K562 (cell line): ENCODE measurements around the gene USP6. TPM values are rescaled to one million over a fixed set of nuclear protein-coding genes. Genes with fewer than 3 reads are reported as not detected.
A peak's percentile ranks its signal among the peaks of the same experiment; 100 is the strongest.

ENCODE experiments used
- ATF6 ChIP-seq: sonication (generic); formaldehyde crosslinking; IDR thresholded peaks from 2 replicates; pipeline ENCODE4 v1.4.0; 2020; ENCODE audit warnings: mild to moderate bottlenecking, missing genetic modification reagents
- CXXC5 ChIP-seq: fragments of 250-450 bp; sonication (Bioruptor Pico); IDR thresholded peaks from 2 replicates; pipeline ENCODE4 v1.8.0; 2022; ENCODE audit warnings: inconsistent platforms, mild to moderate bottlenecking, moderate library complexity
- DACH1 ChIP-seq: fragments of 450-650 bp; IDR thresholded peaks from 2 replicates; pipeline ENCODE4 v1.6.1; 2018; ENCODE audit not compliant: partially characterized antibody
- E2F6 ChIP-seq, 2 experiments: IDR thresholded peaks; 2 replicates each; pipeline ENCODE4 v1.6.1; 2011; ENCODE audit warnings: borderline replicate concordance in 1 of 2, control low read depth in 1 of 2, low read depth in 1 of 2, low read length in 1 of 2, mild to moderate bottlenecking in 1 of 2, mixed read lengths in 1 of 2, moderate library complexity in 1 of 2; ENCODE audit not compliant: insufficient read depth in 1 of 2, insufficient read length in 1 of 2, poor library complexity in 1 of 2, severe bottlenecking in 1 of 2; ENCODE audit errors: extremely low read depth in 1 of 2
- GMEB1 ChIP-seq: fragments of 250-450 bp; sonication (Bioruptor Pico); IDR thresholded peaks from 2 replicates; pipeline ENCODE4 v1.4.0; 2020; ENCODE audit warnings: mild to moderate bottlenecking
- HMGN3 ChIP-seq: IDR thresholded peaks from 2 replicates; pipeline ENCODE4 v1.6.1; 2011; ENCODE audit warnings: borderline replicate concordance, low read depth, mild to moderate bottlenecking, mixed read lengths, low read length; ENCODE audit not compliant: insufficient read length; ENCODE audit errors: extremely low read depth
- KAT7 ChIP-seq: sonication (generic); formaldehyde crosslinking; IDR thresholded peaks from 2 replicates; pipeline ENCODE4 v1.8.0; 2022; ENCODE audit warnings: missing genetic modification reagents, mild to moderate bottlenecking, borderline replicate concordance
- NR2C1 ChIP-seq, 2 experiments: fragments of 450-650 bp; IDR thresholded peaks; 2 replicates each; pipeline ENCODE4 v1.6.1; 2017; ENCODE audit warnings: mild to moderate bottlenecking in 2 of 2, antibody characterized with exemption in 1 of 2, inconsistent platforms in 1 of 2, missing compliant biosample characterization in 1 of 2, missing genetic modification characterization in 1 of 2
- POLR2A ChIP-seq: fragments of 450-650 bp; conservative IDR thresholded peaks from 2 replicates; pipeline ENCODE4 v1.6.1; 2016
- POLR2AphosphoS5 ChIP-seq: IDR thresholded peaks from 2 replicates; pipeline ENCODE4 v1.6.1; 2011; ENCODE audit warnings: mild to moderate bottlenecking, low read depth, low read length, moderate library complexity; ENCODE audit not compliant: control insufficient read depth, insufficient read depth
- RB1 ChIP-seq: fragments of 450-650 bp; IDR thresholded peaks from 2 replicates; pipeline ENCODE4 v1.6.1; 2017; ENCODE audit warnings: low read depth, mild to moderate bottlenecking
- RFX5 ChIP-seq: IDR thresholded peaks from 2 replicates; pipeline ENCODE4 v1.6.1; 2011; ENCODE audit warnings: low read depth, mild to moderate bottlenecking, improper control_type of control experiment, low read length
- SMAD4 ChIP-seq: fragments of 250-450 bp; sonication (Bioruptor Pico); conservative IDR thresholded peaks from 2 replicates; pipeline ENCODE4 v1.8.0; 2021; ENCODE audit warnings: inconsistent platforms, mild to moderate bottlenecking, moderate library complexity
- TRIM28 ChIP-seq: fragments of 450-650 bp; IDR thresholded peaks from 2 replicates; pipeline ENCODE4 v1.6.1; 2017
- U2AF1 ChIP-seq: fragments of 200-400 bp; formaldehyde crosslinking; optimal IDR thresholded peaks from 2 replicates; pipeline ENCODE3; 2017; ENCODE audit warnings: mild to moderate bottlenecking, low read depth, low read length, moderate library complexity
- polyA plus RNA-seq, 8 experiments: library from polyadenylated mRNA; depleted of rRNA in 4 of 8; stranded (reverse) in 5 of 8; unstranded in 3 of 8; fragments of >200 nt; fragmentation: Nextera tagmentation in 2 of 8; fragmentation: Illumina TruSeq in 1 of 8; extraction: Ambion mirVana in 2 of 8; extraction: Trizol in 1 of 8; gene quantifications; 2 replicates each; pipeline versions ENCODE4 v1.2.1 to v1.2.3, GENCODE V29; 2011 to 2014; ENCODE audit warnings: inconsistent platforms in 1 of 8, missing spikeins in 1 of 8
- total RNA-seq, 7 experiments: library from RNA; depleted of rRNA in 6 of 7; stranded (reverse); fragments of >200 nt in 6 of 7; fragmentation: Illumina TruSeq in 2 of 7; extraction: Trizol in 2 of 7; gene quantifications; 2 replicates each; pipeline versions ENCODE4 v1.2.1 to v1.2.3, GENCODE V29; 2011 to 2021; ENCODE audit warnings: low replicate concordance in 1 of 7
- TF ChIP-seq, protein P1 (sequence below): sonication (generic); formaldehyde crosslinking; IDR thresholded peaks from 2 replicates; pipeline ENCODE4 v1.8.0; 2022; ENCODE audit warnings: mild to moderate bottlenecking, missing genetic modification reagents
- TF ChIP-seq, protein P2 (sequence below): fragments of 250-450 bp; sonication (Bioruptor Pico); IDR thresholded peaks from 2 replicates; pipeline ENCODE4 v1.5.0; 2021; ENCODE audit warnings: mild to moderate bottlenecking, moderate library complexity

USP6 gene
- total and polyA plus RNA-seq, 9 of the 15 experiments (the other 6 are each of a cell fraction or from before 2014, with no cell fraction given), result 0.01 to 0.09 (median 0.04) TPM; not detected in 4

DNA sequence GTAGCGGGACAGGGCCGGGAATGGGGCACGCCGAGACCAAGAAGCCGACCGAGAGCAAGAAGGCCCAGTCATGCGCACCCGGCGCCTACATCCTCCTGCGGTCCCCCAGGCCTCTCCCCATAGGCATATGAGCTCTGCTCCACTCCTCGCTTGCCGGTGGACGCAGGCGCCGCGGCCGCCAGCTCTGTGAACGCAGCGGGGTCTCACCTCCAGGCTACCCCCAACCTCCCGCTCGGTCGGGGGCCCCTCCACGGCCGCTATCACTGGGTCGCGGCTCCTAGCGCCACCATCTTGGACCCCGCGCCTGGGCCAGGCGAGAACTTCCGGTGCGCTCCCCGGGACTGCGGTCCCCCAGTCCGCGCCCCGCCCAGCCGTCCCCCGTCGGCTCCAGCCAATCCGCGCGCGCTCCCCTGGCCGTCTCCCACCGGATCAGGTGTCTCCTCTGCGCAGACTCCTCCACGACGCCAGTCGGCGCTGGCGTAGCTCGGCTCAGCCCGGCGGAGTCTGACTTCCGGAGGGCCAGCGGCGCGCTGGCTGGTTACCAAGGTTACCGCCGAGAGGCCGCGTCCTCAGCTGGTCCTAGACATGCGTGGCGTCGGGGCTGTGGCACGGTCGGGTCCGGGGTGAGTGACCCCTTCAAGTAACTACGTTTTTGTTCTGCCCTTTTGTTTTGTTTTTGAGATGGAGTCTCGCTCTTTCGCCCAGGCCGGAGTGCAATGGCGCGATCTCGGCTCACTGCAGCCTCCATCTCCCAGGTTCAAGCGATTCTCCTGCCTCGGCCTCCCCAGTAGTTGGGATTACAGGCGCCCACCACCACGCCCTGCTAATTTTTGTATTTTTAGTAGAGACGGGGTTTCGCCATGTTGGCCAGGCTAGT, 75.9 kb downstream of the USP6 start, which contains the start of gene ZNF594 (continued):
- peak; percentile 34; the same call in 1 of the 2 replicates for TF ChIP-seq SMAD4 (CRISPR knock-in tag)
- TF ChIP-seq GMEB1 (CRISPR knock-in tag), result peak; percentile 14; the same call in 1 of the 2 replicates
- TF ChIP-seq NR2C1 (IDR thresholded peaks at IDR 0.05), result peak; percentile 47
- no peak for TF ChIP-seq NR2C1 (tag; IDR thresholded peaks at IDR 0.05)
- TF ChIP-seq RFX5, result no peak
- TF ChIP-seq, protein P1, sequence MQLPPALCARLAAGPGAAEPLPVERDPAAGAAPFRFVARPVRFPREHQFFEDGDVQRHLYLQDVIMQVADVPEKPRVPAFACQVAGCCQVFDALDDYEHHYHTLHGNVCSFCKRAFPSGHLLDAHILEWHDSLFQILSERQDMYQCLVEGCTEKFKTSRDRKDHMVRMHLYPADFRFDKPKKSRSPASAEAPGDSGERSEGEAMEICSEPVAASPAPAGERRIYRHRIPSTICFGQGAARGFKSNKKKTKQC (CRISPR knock-in tag), result 0 out of 2 replicates have a peak, but pooled peaks have one; percentile 17
- TF ChIP-seq E2F6 (IDR thresholded peaks at IDR 0.05; ENCODE audit: borderline replicate concordance in 1 of 2, extremely low read depth in 1 of 2, insufficient read depth in 1 of 2, insufficient read length in 1 of 2, low read depth in 1 of 2, low read length in 1 of 2, poor library complexity in 1 of 2, severe bottlenecking in 1 of 2), result peak in 1 of 2 experiments; percentile 31
- peak; percentile 67; the same call in 1 of the 2 replicates for TF ChIP-seq RB1
- TF ChIP-seq KAT7 (CRISPR knock-in tag), result peak; percentile 57; the same call in 1 of the 2 replicates
- peak; percentile 38 for TF ChIP-seq DACH1
- TF ChIP-seq TRIM28, result no peak
- peak; percentile 82 for TF ChIP-seq CXXC5
- TF ChIP-seq POLR2A, result peak; percentile 86
- TF ChIP-seq U2AF1, result no peak
- peak; percentile 44 for TF ChIP-seq POLR2AphosphoS5
- peak; percentile 54; the same call in 1 of the 2 replicates for TF ChIP-seq ATF6 (CRISPR knock-in tag)
- TF ChIP-seq, protein P2, sequence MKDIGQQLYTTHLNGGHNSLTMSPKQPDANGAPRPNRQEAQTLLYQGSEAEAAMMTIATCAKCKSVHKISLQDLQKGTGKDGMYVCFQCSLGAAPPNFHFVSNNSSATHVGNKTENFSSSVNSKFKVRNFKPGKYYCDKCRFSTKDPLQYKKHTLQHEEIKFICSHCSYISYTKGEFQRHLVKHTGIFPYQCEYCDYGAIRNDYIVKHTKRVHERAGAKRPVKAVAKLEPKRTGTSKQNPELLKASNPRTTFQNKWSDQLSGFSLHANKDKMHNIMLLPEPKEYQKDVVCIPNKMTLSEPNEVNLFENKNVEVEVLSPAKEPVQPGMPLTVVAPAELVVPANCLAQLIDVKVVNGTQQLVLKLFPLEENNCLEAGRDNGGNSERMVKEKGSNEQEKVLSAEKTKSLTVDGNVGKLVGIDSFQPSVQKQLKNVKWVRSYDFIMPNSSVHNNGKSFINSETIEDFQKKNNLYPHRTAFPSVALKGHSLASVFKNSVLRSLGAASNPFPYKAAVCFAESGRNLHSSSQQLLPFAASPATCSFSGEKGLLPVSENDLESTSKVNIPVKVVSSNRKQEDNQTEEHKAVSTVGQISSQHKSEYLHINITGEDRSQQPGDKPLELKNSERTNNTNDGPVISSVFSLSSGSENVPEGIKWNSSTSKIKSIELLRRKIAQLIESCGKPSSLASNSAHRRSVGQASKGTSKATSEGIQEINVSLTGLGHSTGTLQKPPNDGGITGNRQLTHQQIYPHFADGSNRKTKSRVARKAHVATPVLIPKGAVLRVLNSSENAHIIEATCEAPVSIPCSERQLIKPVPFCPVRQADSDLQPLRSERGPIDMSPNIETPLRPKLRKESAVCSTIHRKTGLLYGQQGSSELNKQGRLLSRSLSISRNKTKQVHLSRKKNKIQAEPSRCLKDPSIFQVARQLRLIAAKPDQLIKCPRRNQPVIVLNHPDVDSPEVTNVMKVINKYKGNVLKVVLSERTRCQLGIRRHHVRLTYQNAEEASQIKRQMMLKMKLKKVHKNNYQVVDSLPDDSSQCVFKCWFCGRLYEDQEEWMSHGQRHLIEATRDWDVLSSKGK (CRISPR knock-in tag), result no peak
- peak; percentile 8 for TF ChIP-seq HMGN3
